Putamen (tissue), 1 donor: ENCODE data around the gene PDE4C.

Experiments used
- DNase-seq: peaks from one replicate; pipeline ENCODE4 v3.0.0-alpha.2; 2016; ENCODE audit warnings: low spot score

The PDE4C gene

GRCh38 chr19:18254546-18255503 lies 28.6 kb upstream of the PDE4C start:
- no peak for DNase-seq

- DNase-seq = no peak
These were observed 27.5 kb upstream of the PDE4C start for GRCh38 chr19:18253716-18254115.

GRCh38 chr19:18253130-18253529 lies 26.9 kb upstream of the PDE4C start:
- DNase-seq = no peak

- DNase-seq = no peak
These were observed 26.1 kb upstream of the PDE4C start for GRCh38 chr19:18252370-18252717.

GRCh38 chr19:18251587-18252369 lies 25.5 kb upstream of the PDE4C start:
- DNase-seq = peak; percentile 62

GRCh38 chr19:18249834-18250233 lies 23.6 kb upstream of the PDE4C start:
- DNase-seq = no peak

- no peak for DNase-seq
These were observed 19.1 kb upstream of the PDE4C start for GRCh38 chr19:18245297-18245696.

GRCh38 chr19:18239303-18239702 lies 13.1 kb upstream of the PDE4C start:
- no peak for DNase-seq

- DNase-seq = no peak
These were observed 8.0 kb upstream of the PDE4C start for GRCh38 chr19:18234194-18234593.

- no peak for DNase-seq
These were observed 7.1 kb upstream of the PDE4C start for GRCh38 chr19:18233224-18233825.

- no peak for DNase-seq
These were observed 6.4 kb upstream of the PDE4C start for GRCh38 chr19:18232540-18233223.

GRCh38 chr19:18231775-18232174 lies 5.5 kb upstream of the PDE4C start:
- no peak for DNase-seq

- DNase-seq = no peak
These were observed 4.9 kb upstream of the PDE4C start for GRCh38 chr19:18230941-18231734.

- DNase-seq = no peak
These were observed 3.7 kb upstream of the PDE4C start for GRCh38 chr19:18229915-18230314.

- no peak for DNase-seq
These were observed 3.2 kb upstream of the PDE4C start for GRCh38 chr19:18229474-18229873.

GRCh38 chr19:18227781-18228271 lies 1.6 kb upstream of the PDE4C start:
- no peak for DNase-seq

GRCh38 chr19:18226956-18227780 lies 930 bp upstream of the PDE4C start:
- DNase-seq = no peak

- DNase-seq = no peak
These were observed 910 bp downstream of the PDE4C start for GRCh38 chr19:18225355-18225701.

GRCh38 chr19:18224525-18225354 lies 1.5 kb downstream of the PDE4C start:
- peak; percentile 88 for DNase-seq
